HG02943 (cell line): ENCODE data around the gene EDN1.

Experiments
- ATAC-seq: cut with Tn5 transposase; IDR thresholded peaks from one replicate; pipeline ENCODE4 v1.9.1; 2021; ENCODE audit warnings: mild to moderate bottlenecking, low read depth, moderate library complexity; ENCODE audit not compliant: unreplicated experiment

EDN1 gene

GRCh38 chr6:12266571-12266970, 23.6 kb upstream of the EDN1 start:
- no peak for ATAC-seq

DNA sequence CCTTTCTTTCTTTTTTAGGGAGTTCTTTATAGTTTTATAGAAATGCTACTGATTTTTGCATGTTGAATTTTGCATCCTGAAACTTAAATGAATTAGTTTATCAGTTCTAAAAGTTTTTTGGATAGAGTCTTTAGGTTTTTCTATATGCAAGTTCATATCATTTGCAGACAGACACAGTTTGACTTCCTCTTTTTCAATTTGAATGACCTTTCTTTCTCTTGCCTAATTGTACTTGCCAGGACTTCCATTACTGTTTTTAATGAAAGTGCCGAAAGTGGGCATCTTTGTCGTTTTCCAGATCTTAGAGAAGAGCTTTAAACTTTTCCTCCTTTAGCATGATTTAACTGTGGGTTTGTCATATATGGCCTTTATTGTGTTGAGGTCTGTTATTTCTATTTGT, 21.1 kb upstream of the EDN1 start:
- ATAC-seq, result no peak

DNA sequence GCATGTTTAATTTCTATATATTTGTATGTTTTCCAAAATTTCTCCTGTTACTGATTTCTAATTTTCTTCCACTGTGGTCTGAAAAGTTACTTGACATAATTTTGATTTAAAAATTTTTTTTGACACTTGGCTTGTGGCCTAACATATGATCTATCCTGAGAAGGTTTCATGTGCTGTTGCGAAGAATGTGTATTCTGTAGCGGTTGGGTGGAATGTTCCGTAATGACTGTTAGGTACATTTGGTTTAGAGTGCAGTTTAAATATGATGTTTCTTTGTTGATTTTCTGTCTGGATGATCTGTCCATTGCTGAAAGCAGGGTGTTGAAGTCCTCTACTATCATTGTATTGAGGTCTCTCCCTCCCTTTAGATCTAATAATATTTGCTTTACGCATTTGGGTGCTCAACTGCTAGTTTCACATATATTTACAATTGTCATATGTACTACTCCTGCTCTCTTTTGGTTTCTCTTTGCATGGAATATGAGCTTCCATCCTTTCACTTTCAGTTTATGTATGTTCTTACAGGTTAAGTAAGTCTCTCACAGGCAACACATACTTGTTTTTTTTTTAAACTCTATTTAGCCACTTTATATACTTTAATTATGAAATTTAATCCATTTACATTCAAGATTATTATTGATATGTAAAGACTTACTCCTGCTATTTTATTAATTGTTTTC, 19.5 kb upstream of the EDN1 start:
- ATAC-seq, result no peak

GRCh38 chr6:12271594-12271993, 18.6 kb upstream of the EDN1 start:
- no peak for ATAC-seq

GRCh38 chr6:12271997-12272396, 18.2 kb upstream of the EDN1 start:
- ATAC-seq, result no peak

DNA sequence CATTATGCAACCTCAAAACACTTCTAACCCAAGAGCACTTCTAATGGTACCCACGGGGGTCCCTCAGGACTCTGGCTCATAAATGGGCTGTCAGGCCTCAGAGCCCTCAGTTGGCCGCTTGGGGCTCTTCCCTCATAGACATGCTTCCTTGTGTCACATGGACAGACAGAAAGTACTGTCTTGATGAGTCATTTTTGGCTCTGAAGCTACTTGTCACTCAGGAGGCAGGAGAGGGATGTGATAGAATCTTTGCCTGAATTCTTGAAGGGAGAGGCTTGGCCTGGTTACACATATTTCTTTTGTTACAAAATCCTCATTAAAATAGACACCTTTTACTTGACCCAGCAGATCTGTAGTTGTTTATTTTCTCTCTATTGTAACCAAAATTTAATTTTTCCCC, 15.1 kb upstream of the EDN1 start:
- no peak for ATAC-seq

DNA sequence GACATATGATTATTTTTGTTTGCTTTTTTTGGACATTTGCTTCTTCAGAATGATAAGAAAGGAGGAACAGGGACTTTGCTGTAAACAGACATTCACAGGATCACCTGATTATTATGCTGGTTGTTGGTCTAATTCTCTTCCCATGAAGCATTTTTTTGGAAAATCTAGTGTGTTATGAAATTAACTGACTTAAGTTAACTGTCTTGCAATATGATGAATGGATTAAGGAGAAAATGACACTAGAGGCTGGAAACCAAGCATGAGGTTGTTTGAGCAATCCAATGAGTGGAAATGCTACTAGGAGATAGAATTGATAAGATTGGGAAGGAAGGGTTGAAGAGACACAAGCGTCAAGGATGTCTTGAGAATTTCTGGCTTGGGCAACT, 13.2 kb upstream of the EDN1 start:
- no peak for ATAC-seq

DNA sequence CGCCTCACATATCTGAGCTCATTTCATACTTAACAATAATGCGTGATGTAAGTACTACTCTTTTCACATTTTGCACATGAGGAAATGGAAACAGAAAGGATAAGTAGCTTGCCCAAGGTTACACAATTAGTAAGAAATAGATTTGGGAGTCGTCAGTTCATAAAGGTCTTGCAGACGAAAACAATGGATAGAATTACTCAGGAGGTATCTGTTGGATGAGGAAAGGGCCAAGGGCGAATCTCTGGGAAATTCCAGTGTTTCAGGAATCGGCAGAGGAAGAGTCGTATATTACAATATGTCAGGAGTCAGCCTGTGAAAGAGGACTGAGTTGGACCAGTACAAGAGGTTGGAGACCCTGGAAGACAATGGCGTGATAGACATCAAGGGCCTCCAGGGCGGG, 12.8 kb upstream of the EDN1 start:
- no peak for ATAC-seq

DNA sequence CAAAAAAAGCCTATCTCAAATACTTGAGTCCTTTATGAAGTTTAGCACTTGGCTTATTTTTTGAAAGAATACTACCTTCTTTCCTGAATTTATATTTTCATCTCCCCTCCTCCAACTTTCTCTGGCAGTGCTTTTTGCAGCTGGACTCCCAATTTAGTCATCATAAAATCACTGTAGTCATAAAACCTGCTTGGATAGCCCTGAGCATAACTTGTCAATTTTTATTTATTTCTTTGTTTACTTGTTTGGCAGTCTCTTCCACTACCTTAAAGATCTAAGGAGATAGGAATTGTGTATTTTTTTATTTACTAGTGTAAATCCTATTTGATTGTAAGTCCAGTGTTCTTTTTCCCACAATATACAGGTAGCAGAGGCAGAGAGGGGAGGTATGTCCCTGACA, 11.2 kb upstream of the EDN1 start:
- ATAC-seq, result no peak

DNA sequence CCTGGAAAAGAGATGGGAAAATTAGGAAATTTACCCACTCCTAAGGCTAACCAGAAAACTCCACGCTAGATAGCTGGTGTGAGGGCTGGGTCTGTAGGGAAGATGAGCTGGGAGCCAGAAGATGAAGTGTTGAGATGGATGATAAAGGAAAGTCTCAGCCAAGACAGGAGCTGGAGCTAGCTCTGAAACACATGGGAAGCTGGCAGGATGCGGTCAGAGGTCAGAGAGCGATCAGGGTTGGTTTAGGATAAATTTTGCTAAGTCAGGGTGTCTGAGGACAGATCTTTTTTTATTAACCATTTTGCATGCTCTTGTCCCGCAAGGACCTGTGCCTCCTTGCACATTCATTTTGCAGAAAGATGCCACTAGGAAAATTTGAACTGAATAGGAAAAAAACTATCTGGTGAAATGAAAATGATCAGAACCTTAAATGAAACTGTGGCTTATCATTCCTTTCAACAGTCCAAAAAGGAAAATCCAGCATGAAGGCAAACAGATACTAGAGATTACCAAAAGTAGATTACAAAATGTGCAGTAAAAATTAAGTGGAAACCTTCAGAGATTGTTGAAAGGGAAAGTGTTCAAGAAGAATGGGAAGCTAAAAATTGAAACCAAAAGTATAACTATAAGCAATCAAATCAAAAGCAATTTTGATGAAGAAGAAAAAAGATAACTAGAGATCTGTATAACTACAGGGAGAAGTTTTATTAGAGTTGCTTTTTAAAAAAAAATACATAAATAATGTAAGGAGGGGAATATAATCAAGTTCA, 10.7 kb upstream of the EDN1 start:
- ATAC-seq, result no peak

GRCh38 chr6:12280458-12280857, 9.7 kb upstream of the EDN1 start:
- ATAC-seq, result no peak

GRCh38 chr6:12280902-12281301, 9.3 kb upstream of the EDN1 start:
- ATAC-seq, result no peak

DNA sequence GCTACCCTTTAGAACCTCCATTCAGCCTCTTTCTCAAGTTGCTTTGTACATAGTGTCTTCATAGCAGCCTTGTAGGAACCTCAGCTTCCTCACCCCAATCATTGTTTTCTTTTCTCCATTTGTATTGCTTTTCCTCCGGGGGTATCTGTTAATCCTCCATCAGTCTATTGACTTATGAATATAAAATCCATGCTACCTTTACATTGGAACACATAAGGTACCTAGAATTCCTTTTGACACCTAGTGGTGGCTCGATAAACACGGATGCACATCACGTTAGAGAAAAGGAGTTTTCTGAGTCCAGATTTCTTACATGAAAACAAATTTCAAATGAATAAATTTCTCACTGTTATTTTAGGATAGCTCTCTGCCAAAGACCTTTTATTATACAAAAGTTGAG, 6.3 kb upstream of the EDN1 start:
- ATAC-seq, result no peak

- no peak for ATAC-seq
Observed at GRCh38 chr6:12286373-12287110, 3.6 kb upstream of the EDN1 start.

GRCh38 chr6:12288211-12288618, 1.9 kb upstream of the EDN1 start:
- no peak for ATAC-seq

GRCh38 chr6:12288914-12289313, 1.2 kb upstream of the EDN1 start:
- no peak for ATAC-seq

- ATAC-seq, result no peak
Observed at GRCh38 chr6:12289365-12289919, 719 bp upstream of the EDN1 start.

DNA sequence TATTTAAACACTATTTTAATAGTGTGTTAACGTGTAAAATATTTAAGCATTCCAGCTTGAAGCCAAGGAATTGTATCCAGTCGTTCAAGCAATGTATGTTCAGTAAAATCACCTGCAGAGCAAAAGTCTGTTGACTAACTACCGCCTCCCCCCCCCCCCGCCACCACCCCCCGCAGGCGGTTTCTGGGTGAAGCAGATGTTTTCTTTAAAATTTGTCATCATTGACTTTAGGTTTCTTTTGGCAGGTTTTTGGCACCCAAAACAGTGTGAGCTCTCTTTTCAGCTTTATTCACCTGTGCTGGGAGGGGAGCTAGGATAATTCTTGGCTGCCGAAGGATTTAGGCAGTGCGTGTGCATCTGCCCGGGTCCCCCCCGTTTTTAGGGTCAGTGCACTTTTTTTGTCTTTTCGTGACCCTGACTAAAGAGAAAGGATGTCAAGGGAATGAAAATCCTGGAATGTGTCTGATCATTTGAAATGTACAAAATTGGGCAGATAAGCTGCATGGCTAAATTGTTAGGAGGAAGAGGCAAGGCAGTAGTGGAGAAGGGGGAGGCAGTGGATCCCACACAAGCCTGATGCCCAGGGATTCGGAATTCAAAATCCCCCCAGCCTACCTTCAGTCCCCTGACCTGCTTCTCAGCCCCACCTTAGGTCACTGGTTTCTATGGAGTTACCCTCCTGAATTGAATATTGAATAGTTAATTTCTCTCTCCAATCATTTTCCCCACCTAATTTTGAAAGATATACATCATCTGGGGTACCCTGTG, 1.1 kb downstream of the EDN1 start:
- ATAC-seq, result no peak

GRCh38 chr6:12291839-12292604, 1.9 kb downstream of the EDN1 start:
- ATAC-seq, result no peak
